ENCODE data around the gene DPYSL4. TPM values are rescaled to one million over a fixed set of nuclear protein-coding genes. Genes with fewer than 3 reads are reported as not detected.

DPYSL4 gene
- total and polyA plus RNA-seq, 2 donors: 1.5 to 1.7 TPM

DNA sequence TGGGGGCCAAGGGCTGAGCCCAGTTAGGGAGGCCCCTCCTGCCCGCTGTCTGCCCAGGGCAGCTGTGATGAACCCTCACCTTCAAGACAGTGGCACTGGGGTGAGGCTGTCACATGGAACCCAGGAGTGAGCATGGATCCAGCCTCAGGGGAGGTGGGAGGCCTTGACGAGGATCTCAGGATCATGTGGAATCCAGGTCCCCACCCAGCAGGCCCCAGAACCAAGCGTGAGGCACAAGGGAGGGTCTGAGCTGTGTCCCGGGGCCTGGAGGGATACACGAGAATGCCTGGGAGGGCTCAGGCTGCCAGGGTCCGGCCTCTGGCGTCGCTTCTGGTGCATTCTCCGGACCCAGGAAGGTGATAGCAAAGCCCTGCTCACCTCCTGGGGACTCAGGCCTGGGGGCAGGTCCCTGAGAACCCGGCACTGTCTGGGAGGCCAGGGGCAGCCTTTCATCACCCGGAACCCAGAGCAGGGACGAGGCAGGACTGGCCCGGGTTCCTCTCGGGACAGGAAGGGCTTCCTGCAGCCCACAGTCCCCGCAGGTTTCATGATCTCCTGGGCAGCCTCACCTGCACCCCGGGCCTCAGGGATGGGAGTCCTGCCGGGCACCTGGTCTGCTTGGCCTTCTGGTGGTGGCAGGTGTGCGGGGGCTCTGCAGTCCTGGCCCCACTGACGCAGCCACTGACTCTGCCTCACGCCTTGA, 17.5 kb downstream of the DPYSL4 start:
- Histone ChIP-seq H3K4me1 (ENCODE audit: insufficient read depth) (no peaks in the 10 kb centered on the region), H3K36me3 (ENCODE audit: insufficient read depth) (no peaks in the 10 kb centered on the region), H3K27ac (ENCODE audit: low read depth) (no peak overlapping the region), H3K4me3 (ENCODE audit: low read depth, low read length) (no peak overlapping the region)
- no peak for DNase-seq (ENCODE audit: extremely low spot score)
- WGBS: 77% methylated on average over 20 of the region's 20 CpGs

DNA sequence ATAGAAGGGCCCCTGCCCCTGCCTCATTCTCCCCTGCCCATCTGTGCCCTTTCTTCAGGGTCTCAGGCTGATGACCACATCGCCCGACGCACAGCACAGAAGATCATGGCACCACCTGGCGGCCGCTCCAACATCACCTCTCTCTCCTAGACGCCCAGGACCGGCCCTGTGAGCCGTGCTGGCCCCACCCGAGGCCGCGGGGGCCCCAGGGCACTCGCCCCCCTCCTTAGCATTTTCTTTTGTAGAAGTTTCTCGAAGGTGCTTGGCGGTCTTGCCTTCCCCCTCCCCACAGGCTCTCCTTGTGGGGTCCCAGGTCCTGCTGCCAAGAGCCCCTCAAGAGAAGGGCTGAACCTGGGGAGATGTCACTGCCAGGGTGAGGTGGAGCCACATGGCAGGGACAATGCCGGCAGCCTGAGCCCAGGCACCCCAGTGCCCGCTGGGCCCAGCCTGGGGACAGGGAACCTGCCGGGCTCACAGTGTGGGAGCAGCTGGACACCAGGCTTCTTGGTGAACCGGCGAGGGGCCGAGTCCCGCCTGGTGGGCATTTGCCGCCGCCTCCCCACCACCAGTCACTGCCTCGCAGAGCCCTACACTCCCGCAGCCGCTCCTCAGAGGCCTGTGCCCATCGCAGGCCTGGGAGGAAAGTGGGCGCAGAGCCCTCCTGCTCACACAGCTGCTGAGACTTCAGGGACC, 18.2 kb downstream of the DPYSL4 start:
- WGBS: 88% methylated on average over 28 of the region's 28 CpGs
- no peak overlapping the region for H3K4me3 ChIP-seq (ENCODE audit: low read depth, low read length)
- no peak for DNase-seq (ENCODE audit: extremely low spot score)
- H3K27ac ChIP-seq (ENCODE audit: low read depth): no peak overlapping the region
- H3K4me1 ChIP-seq (ENCODE audit: insufficient read depth): no peaks in the 10 kb centered on the region
- no peaks in the 10 kb centered on the region for H3K36me3 ChIP-seq (ENCODE audit: insufficient read depth)

DNA sequence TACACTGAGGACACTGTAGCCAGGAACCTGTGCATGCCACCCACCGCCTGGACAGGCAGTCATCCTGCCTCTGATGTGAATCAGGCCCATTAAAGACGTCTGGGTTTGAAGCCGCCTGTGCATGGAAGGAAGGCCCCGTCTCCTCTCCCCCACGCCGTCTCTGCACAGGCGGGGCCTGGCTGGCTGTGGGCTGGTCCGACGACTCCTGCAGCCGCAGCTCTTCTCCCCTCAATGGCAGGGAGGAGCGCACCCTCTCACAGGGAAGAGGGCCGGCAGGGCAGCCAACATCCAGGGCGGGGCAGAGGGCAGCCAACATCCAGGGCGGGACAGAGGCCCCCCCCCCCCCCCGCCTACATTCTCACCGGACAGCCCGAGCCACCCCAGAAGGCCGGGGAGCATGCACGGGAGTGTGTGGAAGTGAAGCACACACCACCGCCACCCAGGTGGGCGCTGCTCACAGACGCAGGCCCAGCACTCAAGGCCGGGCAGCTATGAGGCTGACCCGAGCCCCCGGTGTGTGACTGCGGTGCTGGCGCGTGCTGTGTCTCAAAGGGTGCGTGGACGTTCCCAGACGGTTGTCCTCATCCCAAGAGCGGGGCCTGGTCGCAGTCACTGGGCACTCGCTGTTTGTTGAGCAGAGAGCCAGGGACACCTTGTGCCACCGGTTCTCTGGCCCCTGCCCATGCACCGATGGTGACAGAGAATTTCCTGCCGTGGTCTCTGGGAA, 19.1 kb downstream of the DPYSL4 start:
- Histone ChIP-seq H3K36me3 (ENCODE audit: insufficient read depth) (no peaks in the 10 kb centered on the region), H3K4me3 (ENCODE audit: low read depth, low read length) (no peak overlapping the region), H3K27ac (ENCODE audit: low read depth) (no peak overlapping the region), H3K4me1 (ENCODE audit: insufficient read depth) (no peaks in the 10 kb centered on the region)
- WGBS: 78% methylated on average over 36 of the region's 37 CpGs
- no peak for DNase-seq (ENCODE audit: extremely low spot score)

DNA sequence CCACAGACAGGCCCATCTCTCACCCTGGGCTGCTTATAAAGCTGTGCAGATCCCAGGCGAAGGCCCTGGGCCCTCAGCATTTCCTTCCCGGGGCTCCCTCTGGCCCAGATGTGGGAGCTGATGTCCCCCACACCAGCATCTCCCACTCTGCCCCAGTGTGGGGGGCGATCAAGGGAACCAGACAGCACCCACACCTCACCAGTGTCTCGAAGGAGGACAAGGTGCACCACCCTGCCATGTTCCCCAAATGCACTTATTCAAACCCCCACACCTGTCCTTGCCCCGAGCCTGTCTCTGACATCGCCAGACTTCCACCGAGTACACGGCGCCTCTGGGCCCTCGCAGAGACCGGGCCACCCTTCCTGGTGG, 19.6 kb downstream of the DPYSL4 start:
- Histone ChIP-seq H3K36me3 (ENCODE audit: insufficient read depth) (no peaks in the 10 kb centered on the region), H3K4me3 (ENCODE audit: low read depth, low read length) (no peak overlapping the region), H3K27ac (ENCODE audit: low read depth) (no peak overlapping the region), H3K4me1 (ENCODE audit: insufficient read depth) (no peaks in the 10 kb centered on the region)
- DNase-seq (ENCODE audit: extremely low spot score): no peak
- WGBS: 89% methylated on average over 11 of the region's 11 CpGs

DNA sequence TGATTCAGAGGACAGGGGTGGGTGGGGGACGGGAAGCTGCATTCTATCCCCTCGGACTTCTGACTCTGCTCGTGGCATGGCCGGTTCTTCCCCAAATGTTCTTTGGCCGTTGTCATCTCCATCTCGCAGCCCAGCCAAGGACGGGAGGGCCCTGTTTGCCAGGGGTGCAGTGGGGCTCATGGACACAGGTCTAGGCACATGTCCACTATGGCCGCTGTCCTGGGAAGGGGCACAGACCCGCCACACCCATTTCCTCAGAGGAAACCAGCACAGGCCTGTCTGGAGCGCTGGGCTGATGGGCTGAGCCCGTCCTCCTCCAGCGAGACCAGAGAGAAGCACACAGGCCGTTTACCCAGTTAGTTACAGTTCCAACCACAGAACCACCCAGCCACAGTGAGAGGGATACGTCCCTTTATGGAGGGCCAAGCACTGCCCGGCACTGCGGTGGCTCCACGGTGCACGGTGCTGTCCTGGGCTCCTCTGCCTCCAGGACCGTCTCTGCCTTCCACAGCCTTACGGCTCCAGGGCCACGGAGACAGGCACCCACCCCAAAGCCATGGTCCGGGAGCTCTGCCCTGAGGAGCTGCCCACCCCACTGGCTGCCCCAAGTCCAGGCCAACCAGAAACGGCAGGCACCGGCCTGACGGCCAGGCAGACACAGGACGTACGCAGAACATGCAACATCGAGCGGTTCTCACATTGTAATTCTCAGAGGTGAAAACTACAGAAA, 20.2 kb downstream of the DPYSL4 start:
- Histone ChIP-seq H3K4me1 (ENCODE audit: insufficient read depth) (no peaks in the 10 kb centered on the region), H3K4me3 (ENCODE audit: low read depth, low read length) (no peak overlapping the region), H3K36me3 (ENCODE audit: insufficient read depth) (no peaks in the 10 kb centered on the region), H3K27ac (ENCODE audit: low read depth) (no peak overlapping the region)
- DNase-seq (ENCODE audit: extremely low spot score): no peak
- WGBS: 88% methylated on average over 29 of the region's 29 CpGs

DNA sequence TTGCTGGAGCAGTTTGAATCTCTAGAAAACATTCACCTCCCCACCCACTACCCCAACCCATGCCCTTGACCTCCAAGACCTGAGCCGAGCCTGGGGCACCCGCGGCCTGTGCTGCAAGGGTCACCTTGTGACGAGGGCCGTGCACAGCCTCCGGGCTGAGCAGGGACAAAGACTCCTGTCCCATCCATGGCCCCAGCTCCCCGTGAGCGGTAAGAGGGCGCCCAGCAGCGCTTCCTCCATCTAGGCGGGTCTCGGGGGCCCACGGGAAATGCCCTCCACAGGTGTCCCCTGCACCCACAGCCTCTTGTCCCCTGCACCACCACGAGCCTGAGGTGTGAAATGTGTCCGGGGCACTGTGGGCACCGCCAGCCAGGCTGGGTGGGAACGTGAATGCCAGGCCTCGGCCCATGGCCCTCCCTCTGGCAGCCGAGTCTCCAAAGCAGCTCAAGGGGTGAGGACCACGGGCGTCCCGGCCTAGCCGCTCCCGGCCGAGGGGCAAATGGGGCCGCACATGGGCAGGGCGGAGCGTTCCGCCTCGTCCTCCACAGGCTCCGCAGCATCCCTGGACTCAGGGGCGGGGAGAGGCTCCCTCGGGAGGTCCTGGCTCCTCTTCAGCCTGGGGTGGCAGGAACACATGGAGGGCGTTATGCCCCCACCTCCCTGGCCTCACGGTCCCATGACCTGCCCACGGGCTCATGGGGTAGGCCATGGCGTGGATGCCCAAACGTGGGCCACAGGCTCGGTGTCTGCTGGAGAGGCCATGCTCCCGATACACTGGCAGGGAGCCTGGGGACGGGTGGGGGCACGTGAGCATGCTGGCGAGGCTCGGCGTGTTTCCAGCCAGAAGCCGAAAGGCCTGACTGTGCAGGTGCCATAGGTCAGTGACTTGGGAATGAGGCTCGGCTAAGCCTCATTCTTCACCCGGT, 21.1 kb downstream of the DPYSL4 start:
- Histone ChIP-seq H3K4me1 (ENCODE audit: insufficient read depth) (no peaks in the 10 kb centered on the region), H3K27ac (ENCODE audit: low read depth) (no peak overlapping the region), H3K4me3 (ENCODE audit: low read depth, low read length) (no peak overlapping the region), H3K36me3 (ENCODE audit: insufficient read depth) (no peaks in the 10 kb centered on the region)
- DNase-seq (ENCODE audit: extremely low spot score): no peak
- 85% methylated on average over 48 of the region's 48 CpGs for whole genome bisulfite sequencing

DNA sequence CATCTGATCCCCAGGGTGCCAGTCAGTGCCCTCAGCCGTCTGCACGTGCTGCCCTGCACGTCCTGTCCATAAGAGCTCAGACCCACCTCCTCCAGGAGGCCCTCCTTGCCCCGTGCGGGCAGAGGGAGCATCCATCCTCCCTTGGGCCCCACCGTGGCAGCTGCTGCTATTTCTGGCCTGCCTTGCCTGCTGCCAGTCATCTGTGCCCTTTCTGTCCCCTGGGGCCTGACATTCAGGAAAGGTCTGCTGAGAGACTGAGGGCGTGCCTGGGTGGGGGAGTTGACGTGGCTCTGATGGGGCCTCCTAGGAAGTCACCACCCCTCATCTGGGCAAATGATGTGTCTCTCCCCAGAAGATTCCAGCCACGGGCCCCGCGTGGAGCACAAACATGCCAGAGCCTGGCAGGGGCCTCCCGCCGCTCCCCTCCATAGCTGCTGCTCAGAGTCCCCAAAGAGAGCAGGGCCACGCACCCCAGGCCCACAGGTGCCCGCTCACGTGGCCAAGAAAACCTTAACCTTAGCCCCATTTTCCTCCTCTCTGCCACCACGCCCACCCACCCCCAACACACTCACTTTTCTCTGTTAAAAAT, 21.8 kb downstream of the DPYSL4 start:
- Histone ChIP-seq H3K27ac (ENCODE audit: low read depth) (no peak overlapping the region), H3K4me3 (ENCODE audit: low read depth, low read length) (no peak overlapping the region), H3K4me1 (ENCODE audit: insufficient read depth) (no peaks in the 10 kb centered on the region), H3K36me3 (ENCODE audit: insufficient read depth) (no peaks in the 10 kb centered on the region)
- 87% methylated on average over 17 of the region's 17 CpGs for WGBS
- no peak for DNase-seq (ENCODE audit: extremely low spot score)

DNA sequence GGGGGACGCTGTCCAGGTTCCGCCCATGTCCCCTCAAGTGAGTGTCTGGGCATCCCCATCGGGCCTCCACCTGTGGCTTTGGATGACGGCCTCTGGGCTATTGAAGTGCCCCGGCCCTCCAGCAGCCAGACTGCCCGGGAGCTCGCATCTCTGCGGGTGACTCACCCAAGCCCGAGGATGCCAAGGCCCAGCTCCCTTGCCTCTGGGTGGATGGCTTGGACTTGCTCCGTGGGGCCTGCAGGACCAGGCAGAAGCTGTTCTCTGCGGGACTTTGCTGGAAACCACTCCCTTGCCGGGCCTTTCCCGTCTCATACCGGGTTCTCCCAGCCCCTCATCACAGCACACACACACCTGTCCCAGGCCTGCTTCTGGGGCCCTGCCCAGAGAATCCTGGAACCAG, 22.4 kb downstream of the DPYSL4 start:
- Histone ChIP-seq H3K4me1 (ENCODE audit: insufficient read depth) (no peaks in the 10 kb centered on the region), H3K27ac (ENCODE audit: low read depth) (no peak overlapping the region), H3K4me3 (ENCODE audit: low read depth, low read length) (no peak overlapping the region), H3K36me3 (ENCODE audit: insufficient read depth) (no peaks in the 10 kb centered on the region)
- WGBS: 92% methylated on average over 14 of the region's 14 CpGs
- no peak for DNase-seq (ENCODE audit: extremely low spot score)

DNA sequence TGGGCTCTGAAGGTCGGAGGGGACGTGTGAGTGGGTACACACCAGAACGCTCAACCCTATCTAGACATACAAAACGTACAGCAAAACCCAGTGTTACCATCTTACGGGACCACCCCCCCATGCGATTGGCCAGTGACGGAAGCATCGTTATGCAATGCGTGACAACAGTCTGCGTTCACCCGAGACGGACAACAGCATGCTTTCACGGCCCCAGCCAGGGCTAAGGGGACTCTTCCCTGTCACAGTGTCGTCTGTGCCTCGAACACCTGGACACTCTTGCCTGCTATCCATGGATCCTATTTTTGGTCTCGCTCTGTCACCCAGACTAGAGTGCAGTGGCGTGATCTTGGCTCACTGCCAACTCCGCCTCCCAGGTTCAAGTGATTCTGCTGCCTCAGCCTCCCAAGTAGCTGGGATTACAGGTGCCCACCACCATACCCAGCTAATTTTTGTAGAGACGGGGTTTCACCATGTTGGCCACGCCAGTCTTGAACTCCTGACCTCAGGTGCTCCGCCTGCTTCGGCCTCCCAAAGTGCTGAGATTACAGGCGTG, 23.3 kb downstream of the DPYSL4 start:
- no peaks in the 10 kb centered on the region for H3K4me1 ChIP-seq (ENCODE audit: insufficient read depth)
- no peak for DNase-seq (ENCODE audit: extremely low spot score)
- 91% methylated on average over 23 of the region's 23 CpGs for WGBS

DNA sequence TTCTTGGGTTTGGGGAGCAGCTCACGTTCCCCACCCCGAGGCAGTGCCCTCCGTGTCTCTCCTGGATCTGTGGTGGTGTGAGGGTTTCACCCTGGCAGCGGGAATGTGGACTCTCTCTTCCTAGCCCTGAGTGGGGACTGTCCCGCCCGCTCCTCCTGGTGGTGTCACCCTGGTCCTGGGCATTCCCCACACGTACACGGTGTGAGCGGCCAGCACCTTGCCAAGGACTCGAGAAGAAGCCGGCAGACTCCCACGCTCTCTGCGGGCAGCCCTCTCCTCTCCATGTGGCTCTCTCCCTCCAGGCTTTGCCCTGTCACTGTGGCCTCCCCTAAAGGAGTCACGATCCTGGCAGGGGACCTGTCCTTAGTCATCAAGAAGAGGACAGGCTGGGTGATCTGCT, 24.0 kb downstream of the DPYSL4 start:
- no peak for DNase-seq (ENCODE audit: extremely low spot score)
- Histone ChIP-seq H3K36me3 (ENCODE audit: insufficient read depth) (no peaks in the 10 kb centered on the region), H3K4me3 (ENCODE audit: low read depth, low read length) (no peak overlapping the region), H3K27ac (ENCODE audit: low read depth) (no peak overlapping the region), H3K4me1 (ENCODE audit: insufficient read depth) (no peaks in the 10 kb centered on the region)
- 93% methylated on average over 14 of the region's 14 CpGs for WGBS

More for the DNA sequence above, 23.3 kb downstream of the DPYSL4 start:
- Histone ChIP-seq H3K27ac (ENCODE audit: low read depth) (no peak overlapping the region), H3K36me3 (ENCODE audit: insufficient read depth) (no peaks in the 10 kb centered on the region), H3K4me3 (ENCODE audit: low read depth, low read length) (no peak overlapping the region)

DNA sequence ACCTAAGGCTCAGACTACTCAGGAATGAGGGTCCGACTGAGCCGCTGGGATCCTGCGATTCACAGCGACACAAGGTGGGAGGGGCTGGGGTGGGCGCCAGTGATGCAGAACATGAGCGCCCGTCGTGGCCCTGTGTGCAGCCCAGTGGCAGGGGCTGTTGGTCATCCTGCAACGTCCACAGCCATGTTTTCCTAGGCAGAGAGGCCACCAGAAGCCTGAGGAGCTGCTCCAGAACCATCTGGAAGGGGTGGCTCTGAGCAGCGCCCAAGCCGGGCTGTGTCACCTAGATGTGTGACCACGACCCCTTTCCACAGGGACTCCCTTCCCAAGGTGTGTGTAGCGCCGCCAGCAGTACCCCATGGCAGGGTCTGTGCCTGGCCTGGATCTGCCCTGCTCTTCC, 24.5 kb downstream of the DPYSL4 start:
- no peak for DNase-seq (ENCODE audit: extremely low spot score)
- H3K36me3 ChIP-seq (ENCODE audit: insufficient read depth): no peaks in the 10 kb centered on the region
- H3K27ac ChIP-seq (ENCODE audit: low read depth): no peak overlapping the region
- WGBS: 91% methylated on average over 14 of the region's 14 CpGs
- H3K4me3 ChIP-seq (ENCODE audit: low read depth, low read length): no peak overlapping the region
- no peaks in the 10 kb centered on the region for H3K4me1 ChIP-seq (ENCODE audit: insufficient read depth)

DNA sequence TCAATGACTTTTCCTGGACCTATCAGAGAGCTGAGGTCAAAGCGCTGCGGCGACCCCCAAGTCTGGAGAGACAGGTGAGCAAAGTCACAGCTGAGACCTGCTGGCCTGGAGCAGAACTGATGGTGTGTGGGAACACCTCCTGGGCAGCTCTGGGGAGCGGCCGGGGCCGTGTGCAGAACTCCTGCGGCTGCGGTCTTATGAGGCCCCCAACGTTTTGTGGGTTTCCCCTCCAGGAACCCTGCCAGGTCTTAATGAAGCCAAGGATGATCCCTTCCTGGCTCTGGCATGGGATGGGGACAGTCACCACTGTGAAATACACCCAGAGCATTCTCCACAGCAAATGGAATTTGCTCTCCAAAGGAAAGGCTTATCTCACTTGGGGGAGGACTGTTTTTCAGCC, 26.1 kb downstream of the DPYSL4 start:
- Histone ChIP-seq H3K4me1 (ENCODE audit: insufficient read depth) (no peaks in the 10 kb centered on the region), H3K27ac (ENCODE audit: low read depth) (no peak overlapping the region), H3K36me3 (ENCODE audit: insufficient read depth) (no peaks in the 10 kb centered on the region), H3K4me3 (ENCODE audit: low read depth, low read length) (no peak overlapping the region)
- 84% methylated on average over 9 of the region's 9 CpGs for WGBS
- no peak for DNase-seq (ENCODE audit: extremely low spot score)
